Gastroesophageal sphincter (tissue), 3 donors: ENCODE results near the gene PLAA.

Experiments
- CTCF ChIP-seq, 4 experiments: fragments of 200-600 bp in 2 of 4; fragments of 450-650 bp in 2 of 4; sonication (generic) in 1 of 4; IDR thresholded peaks; one replicate each; pipeline ENCODE4 v1.5.1; 2017 to 2019; ENCODE audit warnings: antibody characterized with exemption in 4 of 4, mild to moderate bottlenecking in 2 of 4, moderate library complexity in 2 of 4
- EP300 ChIP-seq: sonication (generic); formaldehyde crosslinking; IDR thresholded peaks from one replicate; pipeline ENCODE4 v1.6.1; 2017; ENCODE audit warnings: antibody characterized with exemption, mild to moderate bottlenecking
- POLR2AphosphoS5 ChIP-seq: sonication (generic); formaldehyde crosslinking; IDR thresholded peaks from one replicate; pipeline ENCODE4 v1.6.1; 2017; ENCODE audit warnings: antibody characterized with exemption

GRCh38 chr9:26935847-26936246, 11.2 kb downstream of the PLAA start:
- TF ChIP-seq POLR2AphosphoS5 (no peak), CTCF (IDR thresholded peaks at IDR 0.05) (no peak), EP300 (no peak)
